SHP77 (cell line): ENCODE results near the gene EPB41L2.
A peak's percentile ranks its signal among the peaks of the same experiment; 100 is the strongest.

ENCODE experiments used
- DNase-seq, 2 experiments: peaks; one replicate each; lab custom pipeline; 2025; lab: John Stamatoyannopoulos, UW

EPB41L2 gene

GRCh38 chr6:130978180-130978579 is 84.9 kb downstream of the EPB41L2 start:
- no peak for DNase-seq

- no peak for DNase-seq
Measured at GRCh38 chr6:130975325-130975724, 87.7 kb downstream of the EPB41L2 start.

- DNase-seq: no peak
Measured at GRCh38 chr6:130973521-130974277, 89.3 kb downstream of the EPB41L2 start.

- DNase-seq: no peak
Measured at GRCh38 chr6:130971504-130971903, 91.5 kb downstream of the EPB41L2 start.

- DNase-seq: no peak
Measured at GRCh38 chr6:130970839-130971410, 92.1 kb downstream of the EPB41L2 start.

- no peak for DNase-seq
Measured at GRCh38 chr6:130969791-130970491, 93.1 kb downstream of the EPB41L2 start.

- no peak for DNase-seq
Measured at GRCh38 chr6:130969166-130969565, 93.9 kb downstream of the EPB41L2 start.

- DNase-seq: no peak
Measured at GRCh38 chr6:130968476-130968875, 94.6 kb downstream of the EPB41L2 start.

- DNase-seq: no peak
Measured at GRCh38 chr6:130967502-130968445, 95.3 kb downstream of the EPB41L2 start.

- DNase-seq: no peak
Measured at GRCh38 chr6:130966344-130966980, 96.6 kb downstream of the EPB41L2 start.

GRCh38 chr6:130965656-130966055 is 97.4 kb downstream of the EPB41L2 start:
- no peak for DNase-seq

GRCh38 chr6:130964808-130965604 is 98.0 kb downstream of the EPB41L2 start:
- no peak for DNase-seq

GRCh38 chr6:130964289-130964688 is 98.8 kb downstream of the EPB41L2 start:
- DNase-seq: no peak

- DNase-seq: no peak
Measured at GRCh38 chr6:130962966-130963365, 100.1 kb downstream of the EPB41L2 start.

- DNase-seq: no peak
Measured at GRCh38 chr6:130961148-130961547, 101.9 kb downstream of the EPB41L2 start.

- no peak for DNase-seq
Measured at GRCh38 chr6:130959951-130960350, 103.1 kb downstream of the EPB41L2 start.

- DNase-seq: no peak
Measured at GRCh38 chr6:130958468-130958867, 104.6 kb downstream of the EPB41L2 start.

GRCh38 chr6:130955755-130956154 is 107.3 kb downstream of the EPB41L2 start:
- DNase-seq: peak in 1 of 2 experiments; percentile 8

GRCh38 chr6:130949553-130949952 is 113.5 kb downstream of the EPB41L2 start:
- DNase-seq: no peak

GRCh38 chr6:130947464-130947863 is 115.6 kb downstream of the EPB41L2 start:
- DNase-seq: no peak

GRCh38 chr6:130946076-130946475 is 117.0 kb downstream of the EPB41L2 start:
- DNase-seq: no peak
